ENCODE results near the gene EXOG.
A peak's percentile ranks its signal among the peaks of the same experiment; 100 is the strongest.

EXOG gene, protein sequence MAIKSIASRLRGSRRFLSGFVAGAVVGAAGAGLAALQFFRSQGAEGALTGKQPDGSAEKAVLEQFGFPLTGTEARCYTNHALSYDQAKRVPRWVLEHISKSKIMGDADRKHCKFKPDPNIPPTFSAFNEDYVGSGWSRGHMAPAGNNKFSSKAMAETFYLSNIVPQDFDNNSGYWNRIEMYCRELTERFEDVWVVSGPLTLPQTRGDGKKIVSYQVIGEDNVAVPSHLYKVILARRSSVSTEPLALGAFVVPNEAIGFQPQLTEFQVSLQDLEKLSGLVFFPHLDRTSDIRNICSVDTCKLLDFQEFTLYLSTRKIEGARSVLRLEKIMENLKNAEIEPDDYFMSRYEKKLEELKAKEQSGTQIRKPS

DNA sequence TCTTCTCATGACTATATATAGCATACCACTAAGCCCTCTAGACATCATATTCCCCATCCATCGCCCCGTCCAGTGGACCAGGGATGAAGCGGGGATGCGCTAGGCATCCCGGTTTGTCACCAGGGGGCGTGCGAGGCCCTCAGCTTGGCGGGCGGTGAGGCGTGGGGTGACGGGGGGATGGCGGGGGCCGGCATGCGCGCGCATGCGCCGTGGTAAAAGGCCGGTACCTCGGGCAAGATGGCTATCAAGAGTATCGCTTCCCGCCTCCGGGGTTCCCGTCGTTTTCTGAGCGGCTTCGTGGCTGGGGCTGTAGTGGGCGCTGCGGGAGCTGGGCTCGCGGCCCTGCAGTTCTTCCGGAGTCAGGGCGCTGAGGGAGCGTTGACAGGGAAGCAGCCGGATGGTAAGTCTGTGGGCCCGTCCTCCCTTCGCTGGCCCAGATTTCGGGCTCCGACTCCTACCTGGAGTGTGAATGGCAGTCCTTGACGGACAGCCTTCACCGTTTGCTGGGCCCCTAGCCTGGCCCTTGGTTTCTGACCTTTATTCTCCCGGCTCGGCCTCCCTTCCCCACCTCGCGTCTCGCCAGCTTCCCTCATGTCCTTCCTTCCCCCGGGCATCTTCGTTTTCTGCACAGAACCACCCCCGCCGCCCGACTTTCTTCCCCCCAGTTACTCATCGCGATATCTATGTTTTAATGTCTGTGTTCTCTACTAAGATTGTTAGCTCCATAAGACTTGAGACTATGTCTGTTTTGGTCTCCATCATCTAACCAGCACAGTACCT is at the start of gene EXOG:
Gene EXOG, plus strand, starts transcription at position 210 of the 780 bp plus-strand sequence. Its CDS starts 28 bp downstream, at position 238.
- DNase-seq: peak; percentile 97

DNA sequence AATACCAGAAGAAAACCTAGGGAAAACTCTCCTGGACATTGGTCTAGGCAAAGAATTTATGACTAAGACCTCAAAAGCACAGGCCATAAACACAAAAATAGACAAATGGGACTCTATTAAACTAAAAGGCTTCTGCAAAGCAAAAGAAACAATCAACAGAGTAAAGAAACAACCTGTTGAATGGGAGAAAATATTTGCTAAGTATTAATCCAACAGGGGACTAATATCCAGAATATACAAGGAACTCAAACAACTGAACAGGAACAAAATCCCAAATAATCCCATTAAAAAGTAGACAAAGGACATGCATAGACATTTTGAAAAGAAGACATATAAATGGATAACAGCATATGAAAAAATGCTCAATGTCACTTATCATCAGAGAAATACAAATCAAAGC is 49.3 kb upstream of the EXOG start:
- no peak for DNase-seq

DNA sequence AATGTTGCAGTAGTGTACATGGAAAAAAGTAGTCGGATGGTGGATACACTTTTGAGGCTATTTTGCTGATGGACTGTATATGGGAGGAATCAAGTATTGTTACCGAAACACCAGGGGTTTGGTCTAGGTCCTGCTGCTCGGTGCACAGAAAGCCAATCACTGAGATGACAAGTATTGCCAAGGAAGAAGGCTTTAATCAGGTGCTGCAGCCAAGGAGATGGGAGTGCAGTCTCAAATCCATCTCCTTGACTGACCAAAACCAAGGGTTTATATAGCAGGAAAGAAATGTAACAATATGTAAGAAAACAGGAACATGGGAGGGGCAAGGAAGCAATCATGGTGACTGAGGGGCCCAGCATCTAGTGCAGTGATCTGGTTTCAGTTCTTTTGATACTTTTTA is 45.3 kb upstream of the EXOG start:
- no peak for DNase-seq

DNA sequence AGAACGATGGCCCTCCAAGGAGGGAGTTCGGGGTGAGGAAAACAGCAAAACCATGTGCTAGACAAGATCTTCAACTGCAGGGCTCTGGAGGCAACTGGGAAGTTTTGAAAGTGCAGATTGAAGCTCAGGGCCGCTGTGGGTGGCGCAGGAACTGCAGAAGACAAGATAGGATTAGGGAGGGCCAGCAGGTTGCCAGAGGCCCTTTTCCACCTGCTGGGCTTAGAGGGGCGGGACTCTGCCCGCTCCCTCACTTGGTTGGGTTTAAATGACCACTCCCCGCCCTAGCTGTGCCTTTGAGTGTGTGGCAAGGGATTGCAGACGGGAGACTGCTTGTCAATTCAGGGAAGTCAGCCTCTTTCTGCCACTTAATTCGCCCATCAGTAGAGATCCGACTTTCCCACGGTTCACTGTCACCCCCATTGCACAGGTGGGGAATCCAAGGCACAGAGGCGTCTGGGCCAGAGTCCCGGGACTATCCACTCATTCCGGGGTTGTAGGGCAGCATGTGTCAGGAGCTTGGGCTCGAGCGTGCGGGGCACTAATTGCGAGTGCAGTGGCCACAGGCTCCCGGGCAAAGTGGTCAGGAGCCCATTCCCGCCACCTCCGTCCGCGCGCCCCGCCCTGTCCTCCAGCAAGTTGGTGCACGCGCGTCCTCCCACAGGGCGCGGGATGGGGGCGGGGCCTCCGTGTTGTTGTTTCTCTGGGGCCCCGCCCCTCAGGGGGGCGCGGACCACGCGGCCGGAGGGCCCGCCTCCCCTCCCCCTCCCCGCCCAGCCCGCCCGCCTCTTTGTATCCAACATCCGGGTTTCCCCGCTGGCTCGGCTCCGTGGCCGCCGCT is 42.8 kb upstream of the EXOG start, which contains the start of gene ACVR2B:
Gene ACVR2B, plus strand, starts transcription at position 816 of the 838 bp plus-strand sequence. CDS start 433 bp downstream, outside the sequence.
- peak; percentile 83 for DNase-seq

DNA sequence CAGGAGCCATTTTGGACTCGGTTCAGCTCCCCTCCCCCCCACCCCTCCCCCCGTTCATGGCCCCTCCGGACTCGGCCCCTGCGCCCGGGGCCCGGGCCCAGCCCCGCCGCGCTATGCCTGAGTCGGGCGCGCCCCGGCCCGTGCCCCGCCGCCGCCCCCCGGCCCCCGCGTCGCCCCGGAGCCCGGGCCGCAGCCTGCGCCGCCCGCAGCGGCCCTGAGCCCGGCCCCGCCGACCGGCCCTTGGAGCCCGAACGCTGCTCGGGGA is 42.3 kb upstream of the EXOG start:
- DNase-seq: no peak

DNA sequence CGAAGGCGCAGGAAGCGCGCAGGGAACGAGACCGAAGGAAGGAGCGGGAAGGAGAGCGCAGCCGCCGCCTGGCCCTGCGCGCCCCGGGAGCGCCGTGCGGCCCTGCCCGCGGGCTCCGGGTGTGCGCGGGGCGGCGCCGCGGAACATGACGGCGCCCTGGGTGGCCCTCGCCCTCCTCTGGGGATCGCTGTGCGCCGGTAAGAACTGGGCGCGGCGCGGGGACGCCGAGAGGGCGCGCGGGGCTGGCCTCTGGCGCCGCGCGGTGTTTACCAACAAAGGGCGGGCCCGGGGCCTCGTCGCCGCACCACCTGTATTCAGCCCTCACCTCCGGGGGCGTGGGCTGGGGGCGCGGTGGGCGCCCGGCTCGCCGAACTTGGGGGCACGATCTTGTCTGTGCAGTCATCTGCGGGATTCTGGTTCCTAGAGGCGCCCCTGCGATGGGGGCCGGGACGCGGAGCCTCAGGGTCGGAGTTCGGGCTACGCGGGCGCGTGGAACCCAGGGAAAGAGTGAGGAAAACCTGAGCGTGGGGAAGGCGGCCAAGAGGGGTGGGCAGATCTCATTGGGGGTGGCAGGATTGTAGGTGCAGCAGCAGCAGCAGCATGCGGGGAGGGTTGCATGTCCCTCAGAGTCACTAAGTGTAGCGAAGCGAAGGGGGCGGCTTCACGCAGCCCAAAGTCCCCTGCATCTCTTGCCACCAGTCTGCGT is 41.8 kb upstream of the EXOG start:
- peak; percentile 40 for DNase-seq

DNA sequence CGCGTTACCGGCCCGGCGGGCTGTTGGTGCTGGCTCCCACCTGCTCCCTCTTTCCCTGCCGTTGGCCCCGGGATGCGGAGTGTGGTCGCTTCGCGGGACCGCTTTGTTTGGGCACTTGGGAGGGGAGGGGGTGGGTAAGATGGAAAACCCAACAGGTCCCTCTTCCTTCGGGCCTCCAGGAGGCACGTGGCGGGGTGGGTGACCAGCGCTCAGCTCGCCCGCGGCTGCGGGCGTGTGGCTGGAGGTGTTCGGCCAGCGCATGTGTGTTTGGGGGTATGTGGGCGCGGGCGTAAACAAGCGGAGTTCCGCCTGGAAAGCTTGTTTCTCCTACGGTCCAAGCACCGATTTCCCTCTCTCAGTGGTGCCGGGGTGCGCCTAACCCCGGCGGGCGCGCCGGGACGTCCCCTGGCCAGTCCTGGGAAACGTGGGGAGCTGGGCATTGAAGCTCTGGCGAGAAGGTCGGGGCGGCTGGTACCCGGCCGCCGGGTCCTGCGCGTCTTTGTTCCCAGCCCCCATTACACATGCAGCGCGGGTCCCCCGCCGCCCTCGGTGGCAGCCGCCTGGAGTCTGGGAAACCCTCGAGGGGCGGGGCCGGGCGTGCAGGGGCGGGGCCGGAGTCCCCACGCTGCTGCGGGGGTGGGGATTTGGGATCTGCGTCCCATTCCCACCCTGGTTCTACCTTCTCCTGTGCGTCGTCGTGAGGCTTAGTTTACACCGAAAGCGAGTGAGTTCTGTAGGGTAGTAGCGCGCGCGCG is 41.1 kb upstream of the EXOG start:
- peak; percentile 21 for DNase-seq

DNA sequence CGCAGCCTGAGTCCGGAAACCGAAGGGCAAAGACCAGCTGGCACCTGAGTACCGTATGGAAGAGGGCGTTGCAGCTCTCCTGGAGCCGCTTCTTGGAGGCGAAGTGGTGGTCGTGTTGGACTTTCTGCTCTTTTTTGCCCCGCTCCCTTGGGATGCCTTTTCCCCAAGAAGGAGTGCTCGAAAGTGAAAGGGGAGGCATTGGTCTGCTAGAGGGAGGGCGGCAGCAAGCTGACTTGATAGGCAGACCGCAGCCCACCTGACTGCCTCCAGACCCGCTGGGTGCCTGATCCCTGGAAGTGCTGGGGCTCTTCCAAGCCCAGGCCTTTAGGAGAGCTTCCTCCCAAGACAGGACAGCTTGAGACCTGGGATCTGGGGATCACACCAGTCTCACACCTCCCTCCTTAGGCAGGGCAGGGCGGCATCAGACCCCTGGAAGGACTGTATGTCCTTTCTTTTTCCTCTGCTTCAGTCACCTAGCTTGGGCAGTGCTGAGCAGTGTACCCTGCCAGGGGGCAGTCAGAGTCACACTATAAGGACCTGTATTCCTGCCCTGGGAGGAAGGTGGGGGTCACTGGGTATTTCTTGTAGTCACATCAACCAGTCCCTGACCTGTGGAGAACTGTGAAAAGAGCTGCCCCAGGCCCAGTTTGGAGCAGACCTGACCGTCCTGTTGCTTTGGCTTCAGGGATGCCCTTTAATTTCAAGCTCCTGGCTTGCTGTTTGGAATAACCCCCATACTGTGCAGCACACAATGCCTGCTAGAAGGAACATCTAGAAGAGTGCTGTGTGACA is 40.3 kb upstream of the EXOG start:
- DNase-seq: peak; percentile 30

DNA sequence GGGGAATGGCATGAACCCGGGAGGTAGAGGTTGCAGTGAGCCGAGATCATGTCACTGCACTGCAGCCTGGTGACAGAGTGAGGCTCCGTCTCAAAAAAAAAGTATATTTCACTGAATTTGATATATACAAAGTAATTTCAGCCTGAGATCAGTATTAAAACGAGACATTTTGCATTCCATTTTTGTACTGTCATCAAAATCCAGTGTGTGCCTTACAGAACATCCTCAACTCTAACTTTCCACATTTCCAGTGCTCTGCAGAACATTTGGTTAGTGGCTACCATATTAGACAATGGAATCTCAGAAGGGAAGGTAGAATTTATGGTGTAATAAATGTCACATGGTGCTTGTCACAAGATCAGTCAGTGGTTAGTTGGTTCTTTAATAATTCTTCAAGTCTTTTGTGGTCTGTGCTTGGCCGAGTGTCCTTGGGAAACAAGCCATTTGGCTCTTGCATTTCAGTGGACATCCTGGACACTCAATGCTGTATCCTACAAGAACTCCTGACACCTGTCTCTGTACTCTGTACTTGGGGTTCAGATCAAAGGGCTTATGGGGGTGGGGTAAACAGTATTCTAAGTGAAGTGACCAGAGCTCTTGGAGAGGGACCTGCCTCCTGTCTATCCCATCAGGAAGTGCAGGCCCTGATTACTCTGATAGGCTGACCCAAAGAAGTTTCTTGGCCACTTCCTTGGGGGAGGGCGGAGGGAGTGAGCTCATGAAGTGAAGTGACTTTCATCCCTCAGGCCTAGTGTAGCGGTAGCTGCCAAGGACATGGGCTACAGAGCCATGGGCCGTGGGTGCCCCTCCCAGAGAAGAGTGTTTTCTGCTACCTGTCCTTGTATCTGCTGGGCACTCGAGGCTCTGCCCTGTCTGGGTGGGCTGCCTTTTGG is 38.8 kb upstream of the EXOG start:
- DNase-seq: peak; percentile 5

DNA sequence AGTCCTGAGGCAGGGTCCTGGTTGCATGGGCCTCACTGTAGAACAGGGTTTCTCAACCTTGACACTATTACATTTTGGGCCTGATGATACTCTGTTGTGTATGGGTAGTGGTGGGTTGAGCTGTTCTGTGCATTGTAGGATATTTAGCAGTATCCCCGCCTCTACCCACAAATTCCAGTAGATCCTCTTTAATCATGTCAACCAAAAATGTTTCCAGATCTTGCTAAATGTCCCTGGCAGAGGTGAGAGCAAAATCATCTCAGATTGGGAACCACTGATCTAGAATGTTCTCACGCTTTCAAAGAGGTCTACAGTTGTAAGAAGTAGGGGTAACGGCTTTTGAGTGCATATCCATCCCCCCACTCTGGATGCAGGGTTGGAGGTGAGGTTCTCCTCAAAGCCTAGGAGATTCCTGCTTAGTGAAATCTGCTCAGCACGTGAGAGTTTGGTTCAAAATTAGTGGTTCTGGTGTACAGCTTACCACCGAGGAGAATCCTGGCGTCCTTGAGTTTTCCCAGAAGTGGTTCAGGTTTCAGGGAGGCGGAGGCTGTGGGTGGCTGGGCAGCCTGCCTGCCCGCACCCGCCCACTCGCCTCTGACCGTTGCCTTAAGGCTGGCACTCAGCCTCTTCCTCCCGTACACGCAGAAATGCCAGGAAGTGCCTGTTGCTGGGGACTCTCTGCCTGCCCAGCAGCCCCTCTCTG is 37.2 kb upstream of the EXOG start:
- no peak for DNase-seq

DNA sequence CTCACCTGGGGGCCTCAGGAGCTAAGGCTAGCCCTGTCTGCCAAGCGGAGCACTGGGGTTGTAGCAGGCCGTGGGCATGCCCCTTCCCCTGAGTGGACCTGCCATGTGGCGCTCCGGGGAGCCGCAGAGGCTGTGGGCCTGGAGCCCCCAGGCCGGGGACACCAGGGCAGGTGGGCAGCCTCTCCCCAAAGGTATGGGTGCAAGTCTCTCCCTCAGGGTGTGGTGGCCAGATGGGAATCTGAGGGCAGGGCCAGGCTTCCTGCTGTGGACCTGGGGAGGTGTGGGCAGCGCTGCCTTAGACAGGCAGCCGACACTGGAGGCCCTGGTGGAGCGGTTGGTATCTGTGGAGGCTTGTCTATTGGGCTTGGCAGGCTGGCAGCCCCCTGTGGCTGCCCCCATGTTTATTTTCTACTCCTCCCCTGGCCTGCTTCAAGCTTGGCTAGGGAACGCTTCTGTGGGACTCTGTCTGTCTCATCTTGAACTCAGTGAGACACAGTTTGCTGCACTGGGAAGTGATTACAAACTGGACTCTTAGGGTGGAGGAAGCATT is 36.6 kb upstream of the EXOG start:
- no peak for DNase-seq

DNA sequence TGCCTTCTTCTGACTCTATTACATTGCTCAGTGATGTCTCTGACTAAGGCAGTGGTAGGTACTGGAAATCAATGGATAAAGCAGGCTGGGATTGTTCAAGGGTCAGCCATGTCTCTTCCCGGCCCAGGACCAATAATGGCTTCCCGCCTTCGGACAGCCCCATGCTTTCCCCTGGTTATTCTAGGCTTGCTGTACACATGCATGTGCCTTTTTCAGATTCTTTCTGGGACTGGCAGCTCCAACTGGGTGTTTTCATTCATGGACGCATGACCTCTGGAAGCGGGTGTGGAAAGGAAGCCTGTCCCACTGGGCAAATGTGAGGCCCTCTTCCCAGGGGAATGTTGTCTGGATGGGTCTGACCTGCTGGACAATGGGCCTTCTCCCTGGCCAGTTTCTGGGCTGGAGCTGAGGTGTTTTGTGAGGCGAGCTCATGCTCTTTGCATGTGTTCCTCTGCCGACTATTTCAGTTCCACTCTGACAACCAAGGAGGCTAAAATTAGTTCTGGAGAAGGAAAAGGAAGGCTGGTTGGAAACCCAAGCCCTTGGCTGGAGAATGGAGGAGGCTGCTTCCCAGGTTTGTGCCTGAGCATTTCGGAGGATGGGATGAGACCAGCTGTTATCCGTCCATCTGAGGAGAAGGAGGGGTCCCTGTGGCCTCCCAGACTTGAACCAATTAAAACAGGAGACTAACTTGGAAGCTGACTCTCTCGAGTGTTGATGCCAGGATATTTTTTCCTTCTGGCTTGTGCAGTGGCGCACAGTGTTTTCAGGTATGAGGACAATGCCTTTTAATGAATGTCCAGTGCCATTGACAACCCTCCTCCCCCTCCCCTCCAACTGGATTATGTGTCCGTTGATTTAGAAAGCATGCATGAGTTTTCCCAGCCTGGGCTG is 35.5 kb upstream of the EXOG start:
- DNase-seq: no peak

DNA sequence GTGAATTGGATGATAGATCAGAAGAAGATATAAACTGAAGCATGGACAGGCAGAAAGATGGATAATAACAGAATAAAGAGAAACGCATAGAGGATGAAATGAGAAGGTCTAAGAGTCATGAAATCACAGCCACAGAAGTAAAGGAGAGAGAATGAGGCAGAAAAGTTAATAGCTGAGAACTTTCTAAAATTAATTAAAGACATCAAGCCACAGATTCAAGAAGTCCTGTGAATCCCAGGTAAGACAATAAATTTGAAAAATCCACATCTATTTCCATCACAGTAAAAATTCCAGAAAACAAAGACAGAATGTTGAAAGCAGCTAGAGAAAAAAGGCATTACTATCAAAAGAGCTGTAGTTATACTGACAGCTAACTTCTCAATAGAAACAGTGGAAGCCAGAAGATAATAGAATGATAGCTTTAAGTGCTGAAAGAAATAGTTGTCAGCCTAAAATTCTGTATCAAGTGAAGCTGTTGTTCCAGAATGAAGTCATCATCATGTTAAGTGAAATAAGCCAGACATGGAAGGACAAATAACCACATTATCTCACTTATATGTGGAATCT is 30.5 kb upstream of the EXOG start:
- DNase-seq: no peak

DNA sequence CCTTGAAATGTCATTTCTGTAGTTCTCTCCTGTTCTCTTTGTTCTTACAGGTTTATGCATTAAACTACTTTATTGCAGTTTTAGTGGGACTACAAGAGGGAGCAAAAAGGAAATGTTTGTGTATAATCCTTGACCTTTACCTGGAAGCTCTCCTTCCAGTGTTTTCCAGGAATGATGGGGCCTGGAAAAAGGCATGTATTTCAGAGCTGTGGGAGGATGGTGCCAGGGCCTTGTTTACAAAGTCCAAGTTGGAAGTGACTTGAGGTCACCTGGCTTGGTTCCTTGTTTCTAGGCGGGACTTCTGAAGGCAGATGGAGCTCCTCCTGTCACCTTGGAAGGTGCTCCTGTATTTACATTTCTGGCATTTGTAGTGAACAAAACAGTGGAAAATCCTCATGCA is 27.4 kb upstream of the EXOG start:
- DNase-seq: no peak

DNA sequence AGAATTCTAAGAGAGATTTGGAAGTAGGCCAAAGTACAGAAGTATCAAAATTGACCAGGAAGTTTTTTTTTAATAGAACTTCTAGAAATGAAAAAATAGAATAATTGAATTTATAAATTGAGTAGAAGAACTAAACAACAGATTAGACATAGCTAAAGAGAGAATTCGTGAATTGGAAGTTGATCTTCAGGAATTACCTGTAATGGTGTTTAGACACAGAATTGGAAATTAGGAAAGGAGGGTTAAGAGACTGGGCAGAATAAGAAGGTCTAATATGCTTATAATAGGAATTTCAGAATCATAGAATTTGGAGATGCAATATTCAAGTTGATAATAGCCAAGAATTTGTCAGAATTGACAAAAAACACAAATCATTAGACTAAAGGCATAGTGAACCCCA is 26.3 kb upstream of the EXOG start:
- no peak for DNase-seq

DNA sequence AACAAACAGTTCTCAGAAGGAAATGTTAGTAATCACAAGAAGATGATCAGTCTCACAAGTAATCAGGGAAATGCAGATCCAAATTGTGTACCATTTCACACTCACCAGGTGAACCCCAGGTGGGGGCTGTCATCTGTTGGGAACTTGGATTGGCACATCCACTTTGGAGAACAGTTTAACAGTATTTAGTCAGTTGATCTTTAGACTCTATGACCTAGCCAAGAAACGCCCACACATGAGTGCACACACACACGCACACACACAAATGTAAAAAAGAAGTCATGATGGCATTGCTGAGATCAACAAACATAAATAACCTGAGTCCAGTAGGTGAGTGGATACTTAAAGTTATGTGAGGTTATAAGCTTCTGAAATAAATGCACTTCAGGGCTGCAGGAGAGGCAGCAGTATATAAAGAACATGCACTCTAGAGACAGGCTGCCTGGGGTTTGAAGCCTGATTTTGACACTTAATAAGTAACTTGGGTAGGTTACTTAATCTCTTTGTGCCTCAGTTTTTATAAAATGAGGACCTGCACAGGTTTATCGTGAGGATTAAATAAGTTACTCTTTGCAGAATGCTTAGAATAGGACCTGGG is 24.8 kb upstream of the EXOG start:
- DNase-seq: no peak

DNA sequence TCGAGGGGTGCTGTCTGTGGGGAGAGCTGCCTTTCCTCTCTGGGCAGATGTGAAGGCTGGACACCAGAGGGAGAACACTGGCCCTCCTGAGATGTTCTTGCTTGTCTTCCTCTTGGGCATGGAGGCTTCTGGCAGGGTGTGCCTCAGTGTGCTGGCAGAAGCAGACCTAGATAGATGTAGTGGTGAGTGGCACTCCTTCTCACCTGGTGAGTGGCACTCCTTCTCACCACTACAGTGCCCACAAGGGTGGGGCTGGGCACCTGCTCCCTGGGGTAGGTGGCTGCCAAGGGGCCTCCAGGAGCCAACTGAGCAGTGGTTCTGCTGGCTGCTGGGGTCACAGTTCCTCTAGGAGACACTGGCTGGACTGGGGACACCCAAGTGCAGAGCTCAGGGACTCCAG is 23.8 kb upstream of the EXOG start:
- no peak for DNase-seq
